BLaER1 (cell line): ENCODE measurements around the gene GOLPH3.

Experiments
- H3K27ac ChIP-seq: shearing (Covaris generic); formaldehyde crosslinking; 2 replicates; pipeline ENCODE4 v1.8.1; 2022
- H3K27me3 ChIP-seq: shearing (Covaris generic); formaldehyde crosslinking; 2 replicates; pipeline ENCODE4 v1.8.1; 2022
- H3K36me3 ChIP-seq: shearing (Covaris generic); formaldehyde crosslinking; 2 replicates; pipeline ENCODE4 v1.8.1; 2022
- H3K4me1 ChIP-seq: shearing (Covaris generic); formaldehyde crosslinking; 2 replicates; pipeline ENCODE4 v1.8.1; 2022
- H3K4me2 ChIP-seq: shearing (Covaris generic); formaldehyde crosslinking; 2 replicates; pipeline ENCODE4 v1.8.1; 2022
- H3K4me3 ChIP-seq: shearing (Covaris generic); formaldehyde crosslinking; 2 replicates; pipeline ENCODE4 v1.8.1; 2022
- H3K9ac ChIP-seq: shearing (Covaris generic); formaldehyde crosslinking; 2 replicates; pipeline ENCODE4 v1.8.1; 2022
- H3K9me3 ChIP-seq: shearing (Covaris generic); formaldehyde crosslinking; 2 replicates; pipeline ENCODE4 v1.8.1; 2022
- H4K20me1 ChIP-seq: shearing (Covaris generic); formaldehyde crosslinking; 2 replicates; pipeline ENCODE4 v1.8.1; 2022
- Cebpa-rat ChIP-seq: shearing (Covaris generic); IDR thresholded peaks from 2 replicates; pipeline ENCODE4 v1.8.1; 2022

The GOLPH3 gene

GRCh38 chr5:32099486-32100035 is 74.6 kb downstream of the GOLPH3 start:
- H3K27ac ChIP-seq = no peak overlapping the region

GRCh38 chr5:32098890-32099310 is 75.2 kb downstream of the GOLPH3 start:
- no peaks in the 10 kb centered on the region for H3K27me3 ChIP-seq
- H4K20me1 ChIP-seq = no peaks in the 10 kb centered on the region
- no peaks in the 10 kb centered on the region for H3K4me1 ChIP-seq
- H3K36me3 ChIP-seq = peaks cover 59% of the 10 kb centered on the region
- H3K9ac ChIP-seq = no peak overlapping the region
- H3K4me2 ChIP-seq = no peak overlapping the region
- TF ChIP-seq Cebpa-rat = no peak
- H3K4me3 ChIP-seq = no peak overlapping the region
- no peak overlapping the region for H3K27ac ChIP-seq
- no peaks in the 10 kb centered on the region for H3K9me3 ChIP-seq

More at GRCh38 chr5:32099486-32100035, 74.6 kb downstream of the GOLPH3 start:
- no peak overlapping the region for H3K9ac ChIP-seq
- H3K4me2 ChIP-seq = no peak overlapping the region
- no peak overlapping the region for H3K4me3 ChIP-seq
- no peaks in the 10 kb centered on the region for H3K27me3 ChIP-seq
- H3K36me3 ChIP-seq = peaks cover 66% of the 10 kb centered on the region
- no peaks in the 10 kb centered on the region for H4K20me1 ChIP-seq
- H3K9me3 ChIP-seq = no peaks in the 10 kb centered on the region
- no peak for TF ChIP-seq Cebpa-rat
- H3K4me1 ChIP-seq = no peaks in the 10 kb centered on the region

GRCh38 chr5:32098291-32098690 is 75.8 kb downstream of the GOLPH3 start:
- H3K4me3 ChIP-seq = no peak overlapping the region
- H4K20me1 ChIP-seq = no peaks in the 10 kb centered on the region
- no peaks in the 10 kb centered on the region for H3K9me3 ChIP-seq
- peaks cover 53% of the 10 kb centered on the region for H3K36me3 ChIP-seq
- no peak overlapping the region for H3K4me2 ChIP-seq
- no peak overlapping the region for H3K27ac ChIP-seq
- H3K9ac ChIP-seq = no peak overlapping the region
- no peaks in the 10 kb centered on the region for H3K4me1 ChIP-seq
- no peak for TF ChIP-seq Cebpa-rat
- H3K27me3 ChIP-seq = no peaks in the 10 kb centered on the region

- peaks cover 43% of the 10 kb centered on the region for H3K36me3 ChIP-seq
- no peaks in the 10 kb centered on the region for H3K9me3 ChIP-seq
- H3K27ac ChIP-seq = no peak overlapping the region
- no peak overlapping the region for H3K9ac ChIP-seq
- H3K4me2 ChIP-seq = no peak overlapping the region
- H3K27me3 ChIP-seq = no peaks in the 10 kb centered on the region
- H3K4me1 ChIP-seq = no peaks in the 10 kb centered on the region
- no peak for TF ChIP-seq Cebpa-rat
- no peak overlapping the region for H3K4me3 ChIP-seq
- no peaks in the 10 kb centered on the region for H4K20me1 ChIP-seq
These were observed 77.1 kb downstream of the GOLPH3 start for GRCh38 chr5:32096891-32097595.

- Histone ChIP-seq H3K27me3 (no peaks in the 10 kb centered on the region), H3K9me3 (no peaks in the 10 kb centered on the region), H3K27ac (no peak overlapping the region), H3K4me2 (no peak overlapping the region), H4K20me1 (no peaks in the 10 kb centered on the region), H3K9ac (no peak overlapping the region), H3K36me3 (peaks cover 26% of the 10 kb centered on the region), H3K4me3 (no peak overlapping the region), H3K4me1 (no peaks in the 10 kb centered on the region)
- no peak for TF ChIP-seq Cebpa-rat
These were observed 78.9 kb downstream of the GOLPH3 start for GRCh38 chr5:32095261-32095671.

- no peak for TF ChIP-seq Cebpa-rat
- Histone ChIP-seq H3K9ac (no peak overlapping the region), H3K4me3 (no peak overlapping the region), H3K27ac (no peak overlapping the region), H3K36me3 (peaks cover 21% of the 10 kb centered on the region), H3K9me3 (no peaks in the 10 kb centered on the region), H3K4me2 (no peak overlapping the region), H3K27me3 (no peaks in the 10 kb centered on the region), H4K20me1 (no peaks in the 10 kb centered on the region), H3K4me1 (no peaks in the 10 kb centered on the region)
These were observed 79.4 kb downstream of the GOLPH3 start for GRCh38 chr5:32094691-32095090.

GRCh38 chr5:32092938-32093812 is 80.9 kb downstream of the GOLPH3 start:
- Histone ChIP-seq H3K4me3 (no peak overlapping the region), H3K4me2 (no peak overlapping the region), H3K27ac (no peak overlapping the region), H4K20me1 (no peaks in the 10 kb centered on the region), H3K9me3 (no peaks in the 10 kb centered on the region), H3K4me1 (no peaks in the 10 kb centered on the region), H3K27me3 (no peaks in the 10 kb centered on the region), H3K36me3 (peaks cover 7% of the 10 kb centered on the region; the same call in 1 of the 2 replicates), H3K9ac (no peak overlapping the region)
- no peak for TF ChIP-seq Cebpa-rat

- Histone ChIP-seq H3K9ac (no peak overlapping the region), H3K27ac (no peak overlapping the region), H3K4me3 (no peak overlapping the region), H3K4me1 (no peaks in the 10 kb centered on the region), H3K36me3 (no peaks in the 10 kb centered on the region), H4K20me1 (no peaks in the 10 kb centered on the region), H3K27me3 (no peaks in the 10 kb centered on the region), H3K4me2 (no peak overlapping the region), H3K9me3 (no peaks in the 10 kb centered on the region)
- TF ChIP-seq Cebpa-rat = no peak
These were observed 83.4 kb downstream of the GOLPH3 start for GRCh38 chr5:32090755-32091128.

GRCh38 chr5:32090026-32090754 is 83.9 kb downstream of the GOLPH3 start:
- no peaks in the 10 kb centered on the region for H3K36me3 ChIP-seq
- no peak overlapping the region for H3K27ac ChIP-seq
- no peaks in the 10 kb centered on the region for H3K4me1 ChIP-seq
- no peaks in the 10 kb centered on the region for H3K27me3 ChIP-seq
- no peaks in the 10 kb centered on the region for H3K9me3 ChIP-seq
- H4K20me1 ChIP-seq = no peaks in the 10 kb centered on the region
- no peak overlapping the region for H3K4me3 ChIP-seq
- TF ChIP-seq Cebpa-rat = no peak
- no peak overlapping the region for H3K9ac ChIP-seq
- H3K4me2 ChIP-seq = no peak overlapping the region
